ENCODE data around the gene GLIPR1L2.
A peak's percentile ranks its signal among the peaks of the same experiment; 100 is the strongest.

Gene GLIPR1L2

GRCh38 chr12:75481013-75481705 is 90.3 kb downstream of the GLIPR1L2 start:
- H3K4me3 Mint-ChIP-seq, result peak overlapping the region; percentile 61
- H3K4me1 Mint-ChIP-seq, result peaks cover 42% of the 10 kb centered on the region
- H3K36me3 Mint-ChIP-seq (ENCODE audit: low read depth), result no peaks in the 10 kb centered on the region
- no peaks in the 10 kb centered on the region for H3K27me3 Mint-ChIP-seq (ENCODE audit: low read depth, poor library complexity)
- no peak overlapping the region for H3K27ac Mint-ChIP-seq
- no peak for DNase-seq
- no peak for TF ChIP-seq CTCF (IDR thresholded peaks at IDR 0.05)
- no peaks in the 10 kb centered on the region for H3K9me3 Mint-ChIP-seq

GRCh38 chr12:75481774-75482173 is 90.9 kb downstream of the GLIPR1L2 start:
- Mint-ChIP-seq H3K27me3 (ENCODE audit: low read depth, poor library complexity) (no peaks in the 10 kb centered on the region), H3K4me1 (peaks cover 42% of the 10 kb centered on the region), H3K27ac (no peak overlapping the region), H3K9me3 (no peaks in the 10 kb centered on the region), H3K36me3 (ENCODE audit: low read depth) (no peaks in the 10 kb centered on the region), H3K4me3 (no peak overlapping the region)
- DNase-seq, result no peak
- no peak for TF ChIP-seq CTCF (IDR thresholded peaks at IDR 0.05)

Measured in nephron progenitor cell (in vitro differentiated cells).